AG09309 (cell line): Measurements from ENCODE around the gene SCN9A.

ENCODE experiments used
- DNase-seq: peaks from one replicate; pipeline ENCODE4 v3.0.0-alpha.2; 2010; ENCODE audit warnings: low read depth
- H3K4me3 ChIP-seq: 2 replicates; pipeline ENCODE4 v1.5.1; 2011; ENCODE audit warnings: mild to moderate bottlenecking, low read depth, low read length, moderate library complexity; ENCODE audit not compliant: control insufficient read depth
- TF ChIP-seq, protein P1 (sequence below): IDR thresholded peaks from 2 replicates; pipeline ENCODE4 v1.5.1; 2011; ENCODE audit warnings: mild to moderate bottlenecking, low read depth, low read length, inconsistent platforms; ENCODE audit not compliant: insufficient read depth, control insufficient read depth; ENCODE audit errors: missing control alignments

Gene SCN9A

DNA sequence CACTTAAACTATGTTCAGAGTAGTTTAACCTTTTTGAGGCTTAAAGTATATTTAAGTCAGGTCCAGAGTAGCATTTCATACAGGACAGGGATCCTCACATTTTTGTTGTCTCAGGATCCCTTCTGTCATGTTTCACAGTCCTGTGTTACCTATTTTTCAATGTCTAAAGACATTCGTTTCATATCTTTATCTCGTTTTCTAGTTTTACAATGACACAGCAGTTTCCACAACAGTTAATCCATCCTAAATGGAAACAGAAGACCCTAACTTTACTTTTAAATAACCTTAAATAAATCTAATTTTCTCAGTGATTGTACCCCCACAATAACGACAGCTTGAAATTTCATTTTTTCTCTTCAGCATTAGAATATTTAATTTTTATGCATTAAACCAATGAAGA lies 17.3 kb upstream of the SCN9A start:
- H3K4me3 ChIP-seq = no peak overlapping the region
- no peak for DNase-seq
- TF ChIP-seq, protein P1, sequence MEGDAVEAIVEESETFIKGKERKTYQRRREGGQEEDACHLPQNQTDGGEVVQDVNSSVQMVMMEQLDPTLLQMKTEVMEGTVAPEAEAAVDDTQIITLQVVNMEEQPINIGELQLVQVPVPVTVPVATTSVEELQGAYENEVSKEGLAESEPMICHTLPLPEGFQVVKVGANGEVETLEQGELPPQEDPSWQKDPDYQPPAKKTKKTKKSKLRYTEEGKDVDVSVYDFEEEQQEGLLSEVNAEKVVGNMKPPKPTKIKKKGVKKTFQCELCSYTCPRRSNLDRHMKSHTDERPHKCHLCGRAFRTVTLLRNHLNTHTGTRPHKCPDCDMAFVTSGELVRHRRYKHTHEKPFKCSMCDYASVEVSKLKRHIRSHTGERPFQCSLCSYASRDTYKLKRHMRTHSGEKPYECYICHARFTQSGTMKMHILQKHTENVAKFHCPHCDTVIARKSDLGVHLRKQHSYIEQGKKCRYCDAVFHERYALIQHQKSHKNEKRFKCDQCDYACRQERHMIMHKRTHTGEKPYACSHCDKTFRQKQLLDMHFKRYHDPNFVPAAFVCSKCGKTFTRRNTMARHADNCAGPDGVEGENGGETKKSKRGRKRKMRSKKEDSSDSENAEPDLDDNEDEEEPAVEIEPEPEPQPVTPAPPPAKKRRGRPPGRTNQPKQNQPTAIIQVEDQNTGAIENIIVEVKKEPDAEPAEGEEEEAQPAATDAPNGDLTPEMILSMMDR = no peak

DNA sequence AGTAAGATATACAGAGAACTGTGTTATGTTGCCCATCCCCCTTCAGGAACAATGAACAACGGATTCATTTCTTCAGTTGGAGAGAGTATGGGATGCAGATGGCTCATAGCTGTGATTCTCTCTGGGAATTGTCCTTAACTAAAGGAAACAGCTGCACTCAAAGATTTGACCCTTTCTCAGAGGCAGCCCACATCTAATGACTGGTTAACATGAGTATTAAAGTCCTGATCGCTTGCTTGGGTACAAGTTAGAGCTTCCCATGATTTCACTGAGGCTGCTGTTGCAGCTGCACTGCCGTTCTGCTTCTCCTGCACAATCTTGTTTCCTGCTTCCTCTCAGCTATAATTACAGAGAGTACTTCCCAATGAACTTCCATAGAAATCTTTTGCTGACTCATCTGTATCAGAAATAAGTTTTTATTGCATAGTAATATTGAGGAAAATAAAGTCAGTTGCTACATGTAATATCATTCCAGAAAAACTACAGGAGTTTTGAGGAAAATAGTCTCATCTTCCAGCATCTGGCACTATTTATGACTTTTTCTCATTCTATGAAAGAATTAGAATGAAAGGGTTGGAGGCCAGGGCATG lies 12.8 kb upstream of the SCN9A start:
- no peak for DNase-seq
- TF ChIP-seq, protein P1 = no peak
- no peak overlapping the region for H3K4me3 ChIP-seq

DNA sequence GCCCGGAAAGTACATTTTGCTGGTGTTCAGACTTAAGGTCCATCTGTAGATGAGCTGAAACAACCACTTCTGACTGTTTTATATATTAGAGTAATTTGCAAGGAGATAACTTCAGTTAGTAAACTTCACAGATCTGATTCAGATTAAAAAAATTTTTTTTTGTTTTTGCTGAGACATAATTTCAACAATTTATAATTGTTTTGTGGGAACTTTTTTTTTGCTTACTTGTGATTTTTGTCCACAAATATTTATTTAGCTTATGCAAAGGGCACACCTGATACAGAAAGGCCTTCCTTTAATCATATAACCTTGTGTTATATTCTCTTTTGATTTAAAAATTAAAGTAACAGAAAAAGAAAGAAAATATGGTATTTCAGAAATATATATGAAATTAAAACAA lies 9.6 kb upstream of the SCN9A start:
- H3K4me3 ChIP-seq = no peak overlapping the region
- TF ChIP-seq, protein P1 = no peak
- DNase-seq = no peak

DNA sequence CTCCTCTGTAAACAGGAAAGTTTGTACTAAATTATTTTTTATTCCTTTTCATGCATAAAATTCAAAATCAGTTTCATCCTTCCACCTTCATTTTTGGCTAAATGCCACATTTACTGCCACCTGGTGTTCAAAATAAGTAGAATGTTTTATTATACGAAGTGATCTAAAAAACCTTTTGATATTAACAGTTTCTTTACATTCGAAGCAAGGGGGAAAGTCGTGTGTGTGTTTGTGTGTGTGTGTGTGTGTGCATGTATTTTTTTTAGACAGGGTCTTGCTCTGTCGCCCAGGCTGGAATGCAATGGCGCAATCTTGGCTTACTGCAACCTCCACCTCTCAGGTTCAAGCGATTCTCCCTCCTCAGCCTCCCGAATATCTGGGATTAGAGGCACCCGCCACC lies 9.0 kb upstream of the SCN9A start:
- TF ChIP-seq, protein P1 = peak; percentile 46
- DNase-seq = no peak
- no peak overlapping the region for H3K4me3 ChIP-seq

DNA sequence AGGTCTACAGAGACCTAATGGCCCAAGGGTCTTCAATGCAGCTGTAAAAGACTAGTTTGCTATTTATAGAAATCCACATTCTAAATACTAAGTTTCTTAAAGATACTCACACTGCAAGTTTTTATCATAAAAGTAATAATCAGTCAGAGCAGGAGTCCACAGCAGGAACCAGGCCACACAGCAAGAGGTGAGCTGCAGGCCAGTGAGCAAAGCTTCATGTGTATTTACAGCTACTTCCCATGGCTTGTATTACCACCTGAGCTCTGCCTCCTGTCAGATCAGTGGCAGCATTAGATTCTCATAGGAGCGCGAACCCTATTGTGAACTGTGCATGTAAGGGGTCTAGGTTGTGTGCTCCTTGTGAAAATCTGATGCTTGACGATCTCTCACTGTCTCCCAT lies 6.7 kb upstream of the SCN9A start:
- DNase-seq = no peak
- no peak overlapping the region for H3K4me3 ChIP-seq
- TF ChIP-seq, protein P1 = no peak

DNA sequence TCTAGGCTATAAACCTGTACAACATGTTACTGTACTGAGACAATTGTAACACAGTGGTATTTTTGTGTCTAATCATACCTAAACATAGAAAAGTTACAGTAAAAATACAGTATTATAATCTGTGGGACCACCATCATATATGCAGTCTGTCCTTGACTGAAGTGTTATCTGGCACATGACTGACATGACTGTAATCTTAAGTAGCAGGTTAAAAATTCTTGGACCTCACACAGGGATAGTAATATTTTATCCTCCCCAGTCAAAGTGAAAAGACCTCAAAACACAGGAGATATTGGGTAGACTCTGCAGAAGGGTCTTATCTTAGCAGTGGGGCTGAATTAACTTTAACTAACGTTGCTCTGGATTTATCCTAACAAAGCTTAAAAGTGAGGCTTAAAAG lies 4.9 kb upstream of the SCN9A start:
- DNase-seq = no peak
- H3K4me3 ChIP-seq = no peak overlapping the region
- TF ChIP-seq, protein P1 = no peak

DNA sequence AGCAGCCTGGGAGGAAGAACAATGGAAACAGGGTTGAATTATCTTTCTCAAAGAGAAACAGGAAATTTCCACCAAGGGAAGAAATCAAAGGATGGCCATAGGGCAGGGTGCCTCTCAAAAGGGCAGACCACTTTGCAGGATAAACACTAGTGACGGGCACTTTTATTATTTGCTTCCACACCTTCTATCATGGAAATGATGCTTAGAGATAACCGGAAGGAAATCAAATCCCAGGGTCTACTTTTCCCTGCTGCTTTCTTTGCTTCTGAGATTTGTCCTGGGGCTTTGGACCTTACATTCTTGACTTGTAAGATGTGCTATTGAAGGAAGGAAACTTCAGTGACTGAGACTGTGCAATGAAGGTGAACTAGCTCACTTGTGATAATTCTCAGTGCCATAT lies 1.1 kb upstream of the SCN9A start:
- no peak overlapping the region; the same call in 1 of the 2 replicates for H3K4me3 ChIP-seq
- no peak for DNase-seq
- TF ChIP-seq, protein P1 = no peak
